Prostate gland (tissue), 2 donors: ENCODE results near the gene STK17A.

Source experiments
- POLR2A ChIP-seq: fragments of 450-650 bp; IDR thresholded peaks from one replicate; pipeline ENCODE4 v1.6.1; 2016; ENCODE audit warnings: antibody characterized with exemption, mild to moderate bottlenecking
- TF ChIP-seq, protein P1 (sequence below), 4 experiments: fragments of 200-600 bp in 2 of 4; fragments of 450-650 bp in 2 of 4; sonication (generic) in 2 of 4; IDR thresholded peaks; 1 replicate in 3 of 4; 2 replicates in 1 of 4; pipeline ENCODE4 v1.5.1; 2016 to 2019; ENCODE audit warnings: antibody characterized with exemption in 4 of 4, mild to moderate bottlenecking in 2 of 4, moderate library complexity in 2 of 4

DNA sequence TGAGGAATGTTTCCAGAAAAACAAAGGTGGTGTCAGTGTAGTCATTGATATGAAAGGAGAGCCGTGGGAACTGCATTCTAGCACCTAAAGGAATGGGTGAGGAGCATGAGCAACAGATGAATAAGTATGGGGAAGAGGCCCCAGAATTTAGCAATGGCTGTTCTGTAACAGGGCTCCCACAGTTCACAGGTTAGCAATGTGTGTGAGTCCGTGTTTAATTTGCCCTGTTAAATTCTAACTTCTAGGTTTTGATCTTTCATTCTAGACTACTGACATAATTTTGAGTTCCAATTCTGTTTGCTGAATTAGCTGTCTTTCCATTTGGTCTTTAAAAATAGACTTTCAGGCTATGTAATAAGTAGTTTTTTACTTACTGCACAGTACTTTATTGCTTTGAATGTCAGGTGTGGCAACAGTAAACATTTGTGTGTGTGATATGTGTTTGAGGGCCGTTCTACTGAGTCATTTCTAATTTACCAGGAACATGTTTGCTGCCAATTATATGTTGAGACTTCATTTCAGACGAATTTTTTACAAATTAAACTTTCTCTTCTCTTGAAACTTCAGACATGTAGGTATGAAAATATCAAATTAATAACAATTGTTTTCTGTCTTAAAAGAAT, 8.8 kb downstream of the STK17A start:
- TF ChIP-seq, protein P1, sequence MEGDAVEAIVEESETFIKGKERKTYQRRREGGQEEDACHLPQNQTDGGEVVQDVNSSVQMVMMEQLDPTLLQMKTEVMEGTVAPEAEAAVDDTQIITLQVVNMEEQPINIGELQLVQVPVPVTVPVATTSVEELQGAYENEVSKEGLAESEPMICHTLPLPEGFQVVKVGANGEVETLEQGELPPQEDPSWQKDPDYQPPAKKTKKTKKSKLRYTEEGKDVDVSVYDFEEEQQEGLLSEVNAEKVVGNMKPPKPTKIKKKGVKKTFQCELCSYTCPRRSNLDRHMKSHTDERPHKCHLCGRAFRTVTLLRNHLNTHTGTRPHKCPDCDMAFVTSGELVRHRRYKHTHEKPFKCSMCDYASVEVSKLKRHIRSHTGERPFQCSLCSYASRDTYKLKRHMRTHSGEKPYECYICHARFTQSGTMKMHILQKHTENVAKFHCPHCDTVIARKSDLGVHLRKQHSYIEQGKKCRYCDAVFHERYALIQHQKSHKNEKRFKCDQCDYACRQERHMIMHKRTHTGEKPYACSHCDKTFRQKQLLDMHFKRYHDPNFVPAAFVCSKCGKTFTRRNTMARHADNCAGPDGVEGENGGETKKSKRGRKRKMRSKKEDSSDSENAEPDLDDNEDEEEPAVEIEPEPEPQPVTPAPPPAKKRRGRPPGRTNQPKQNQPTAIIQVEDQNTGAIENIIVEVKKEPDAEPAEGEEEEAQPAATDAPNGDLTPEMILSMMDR (IDR thresholded peaks at IDR 0.05) = no peak
- no peak for TF ChIP-seq POLR2A
